Epidermal melanocyte (primary cell): ENCODE results near the gene NAPEPLD.
"Not testable (repeated sequence)": the region's sequence is repeated elsewhere in the genome, so short reads cannot be mapped to it uniquely, and the experiment has no call there.

ENCODE experiments used
- DNase-seq: peaks from one replicate; pipeline ENCODE4 v3.0.0; 2011; ENCODE audit warnings: low spot score; ENCODE audit not compliant: insufficient read length

The NAPEPLD gene

DNA sequence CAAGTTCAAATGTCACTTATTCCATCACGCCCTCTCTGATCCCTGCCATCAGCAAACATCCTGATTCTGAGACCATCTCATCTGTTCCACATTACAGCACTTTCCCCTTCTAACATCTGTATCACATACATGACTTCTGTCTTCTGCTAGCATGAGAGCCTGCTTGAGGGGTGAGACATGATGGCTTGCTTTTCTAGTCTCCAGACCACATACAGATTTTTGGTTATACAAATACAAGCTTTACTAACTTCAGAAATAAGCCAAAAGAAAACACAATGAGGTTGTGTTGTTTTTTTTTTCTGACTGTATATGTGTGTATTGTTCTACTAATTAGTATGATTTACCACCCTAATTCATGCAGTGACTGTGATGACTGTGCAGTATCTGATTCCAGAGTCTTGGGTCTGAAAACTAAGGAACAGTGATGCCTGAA is 34.3 kb downstream of the NAPEPLD start:
- DNase-seq, result no peak

DNA sequence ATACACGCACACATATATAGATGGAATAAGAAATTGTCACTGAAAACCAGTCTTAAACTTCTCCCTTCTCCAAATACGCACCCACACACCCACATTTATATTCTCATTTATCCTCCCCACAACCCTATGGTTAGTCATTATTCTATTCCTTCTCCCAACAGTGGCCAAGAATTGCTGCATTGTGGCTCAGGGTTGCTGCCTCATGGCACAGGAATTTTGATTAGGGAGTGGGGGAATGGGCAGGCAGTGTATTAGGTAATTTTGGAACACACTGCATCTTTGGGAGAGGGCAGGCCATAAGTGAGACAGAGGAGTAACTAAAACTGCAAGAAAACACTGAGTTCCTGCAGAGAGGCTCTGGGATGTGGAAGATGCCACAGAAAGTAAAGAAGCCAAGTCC is 35.7 kb downstream of the NAPEPLD start:
- no peak for DNase-seq

DNA sequence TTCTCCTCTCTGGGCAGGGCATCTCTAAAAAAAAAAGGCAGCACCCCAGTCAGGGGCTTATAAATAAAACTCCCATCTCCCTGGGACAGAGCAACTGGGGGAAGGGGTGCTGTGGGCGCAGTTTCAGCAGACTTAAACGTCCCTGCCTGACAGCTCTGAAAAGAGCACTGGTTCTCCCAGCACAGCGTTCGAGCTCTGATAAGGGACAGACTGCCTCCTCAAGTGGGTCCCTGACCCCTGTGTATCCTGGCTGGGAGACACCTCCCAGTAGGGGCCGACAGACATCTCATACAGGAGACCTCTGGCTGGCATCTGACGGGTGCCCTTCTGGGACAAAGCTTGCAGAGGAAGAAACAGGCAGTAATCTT is 42.2 kb downstream of the NAPEPLD start:
- not testable (repeated sequence) for DNase-seq

DNA sequence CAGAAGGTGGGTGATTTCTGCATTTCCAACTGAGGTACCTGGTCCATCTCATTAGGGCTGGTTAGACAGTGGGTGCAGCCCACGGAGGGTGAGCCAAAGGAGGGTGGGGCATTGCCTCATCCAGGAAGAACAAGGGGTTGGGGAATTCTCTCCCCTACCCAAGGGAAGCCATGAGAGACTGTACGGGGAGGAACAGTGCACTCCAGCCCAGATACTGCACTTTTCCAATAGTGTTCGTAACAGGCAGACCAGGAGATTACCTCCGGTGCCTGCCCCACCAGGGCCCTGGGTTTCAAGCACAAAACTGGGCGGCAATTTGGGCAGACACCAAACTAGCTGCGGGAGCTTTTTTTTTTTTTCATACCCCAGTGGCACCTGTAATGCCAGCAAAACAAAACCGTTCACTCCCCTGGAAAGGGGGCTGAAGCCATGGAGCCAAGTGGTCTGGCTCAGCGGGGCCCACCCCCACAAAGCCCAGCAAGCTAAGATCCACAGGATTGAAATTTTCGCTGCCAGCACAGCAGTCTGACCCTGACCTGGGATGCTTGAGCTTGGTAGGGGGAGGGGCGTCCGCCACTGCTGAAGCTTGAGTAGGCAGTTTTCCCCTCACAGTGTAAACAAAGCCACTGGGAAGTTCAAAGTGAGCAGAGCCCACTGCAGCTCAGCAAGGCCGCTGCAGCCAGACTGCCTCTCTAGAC is 42.7 kb downstream of the NAPEPLD start:
- DNase-seq, result no peak

DNA sequence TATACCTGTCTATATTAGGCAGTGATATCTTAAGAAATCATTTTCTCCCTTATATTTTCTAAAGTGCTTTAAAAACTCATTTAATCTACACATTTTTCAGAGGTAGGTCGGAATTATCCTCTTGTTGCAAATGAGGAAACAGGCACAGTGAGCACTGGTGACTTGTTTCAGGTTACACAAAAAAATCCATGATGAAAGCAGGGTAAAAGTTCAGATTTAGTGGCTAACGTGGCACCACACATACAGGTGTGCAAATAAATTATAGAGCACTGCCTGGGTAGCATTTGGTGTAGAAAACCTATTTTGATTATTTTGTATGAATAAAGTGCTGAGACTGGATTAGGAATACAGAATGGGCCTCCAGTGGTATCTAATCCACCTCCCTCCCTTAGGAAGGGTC is 47.4 kb downstream of the NAPEPLD start:
- DNase-seq, result no peak

DNA sequence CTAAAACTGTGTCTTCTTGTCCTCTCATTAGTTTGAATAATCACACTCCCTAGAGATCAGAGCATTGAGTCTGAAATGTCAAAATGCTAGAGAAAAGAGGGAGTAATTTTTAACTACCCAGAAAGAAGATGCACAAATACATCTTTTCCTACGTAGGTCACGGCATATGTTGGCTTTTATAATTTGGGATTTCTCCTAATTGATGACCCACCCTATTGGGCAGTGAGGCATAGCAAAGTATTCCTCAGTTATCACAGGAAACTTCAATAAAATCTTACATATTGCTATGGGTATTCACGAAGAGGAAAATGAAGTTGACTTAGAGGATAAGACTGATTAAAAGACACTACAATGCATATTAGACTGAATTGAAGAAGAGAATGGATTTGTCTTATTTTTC is 48.6 kb downstream of the NAPEPLD start:
- no peak for DNase-seq

DNA sequence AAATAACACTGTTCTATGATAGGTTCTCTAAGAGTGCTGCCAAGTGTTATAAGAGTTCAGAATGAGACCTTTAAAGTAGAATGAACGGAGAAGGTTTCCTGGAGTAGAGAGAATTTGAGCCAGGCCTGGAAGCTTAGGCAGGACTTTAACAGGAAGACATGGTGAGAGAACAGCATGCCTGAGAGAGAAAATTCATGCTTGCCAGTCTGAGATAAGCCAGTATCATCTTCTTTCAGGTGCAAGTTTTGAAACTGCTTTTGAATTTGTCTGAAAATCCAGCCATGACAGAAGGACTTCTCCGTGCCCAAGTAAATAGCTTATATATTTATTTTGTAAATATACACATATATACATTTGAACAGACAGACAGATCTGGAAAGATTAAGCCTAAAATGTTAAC is 51.9 kb downstream of the NAPEPLD start:
- DNase-seq, result no peak

DNA sequence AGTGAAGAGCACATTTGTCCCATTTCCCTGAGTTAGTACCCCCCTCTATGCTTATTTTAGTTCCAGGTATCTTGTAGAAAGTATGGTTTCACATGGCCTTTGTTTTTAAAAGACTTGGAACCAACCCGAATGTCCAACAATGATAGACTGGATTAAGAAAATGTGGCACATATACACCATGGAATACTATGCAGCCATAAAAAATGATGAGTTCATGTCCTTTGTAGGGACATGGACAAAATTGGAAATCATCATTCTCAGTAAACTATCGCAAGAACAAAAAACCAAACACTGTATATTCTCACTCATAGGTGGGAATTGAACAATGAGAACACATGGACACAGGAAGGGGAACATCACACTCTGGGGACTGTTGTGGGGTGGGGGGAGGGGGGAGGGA is 53.3 kb downstream of the NAPEPLD start:
- DNase-seq, result not testable (repeated sequence)

DNA sequence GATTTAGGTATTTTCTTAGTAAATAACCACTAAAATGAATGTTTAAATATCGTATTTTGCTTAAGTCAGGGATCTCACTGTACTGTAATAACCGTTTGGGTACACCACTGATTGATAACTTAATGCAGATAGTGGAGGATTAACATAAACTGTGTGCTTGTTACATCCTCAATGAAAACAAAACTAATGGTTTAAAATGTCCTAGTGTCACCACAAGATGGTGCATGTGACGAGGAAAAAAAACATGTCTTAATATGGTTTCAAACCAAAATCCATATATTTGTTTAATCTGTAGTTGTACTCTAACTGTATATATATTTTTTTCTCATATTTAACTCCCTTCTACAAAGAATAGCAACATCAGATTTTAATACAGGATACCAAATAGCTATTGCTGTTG is 54.8 kb downstream of the NAPEPLD start:
- no peak for DNase-seq

DNA sequence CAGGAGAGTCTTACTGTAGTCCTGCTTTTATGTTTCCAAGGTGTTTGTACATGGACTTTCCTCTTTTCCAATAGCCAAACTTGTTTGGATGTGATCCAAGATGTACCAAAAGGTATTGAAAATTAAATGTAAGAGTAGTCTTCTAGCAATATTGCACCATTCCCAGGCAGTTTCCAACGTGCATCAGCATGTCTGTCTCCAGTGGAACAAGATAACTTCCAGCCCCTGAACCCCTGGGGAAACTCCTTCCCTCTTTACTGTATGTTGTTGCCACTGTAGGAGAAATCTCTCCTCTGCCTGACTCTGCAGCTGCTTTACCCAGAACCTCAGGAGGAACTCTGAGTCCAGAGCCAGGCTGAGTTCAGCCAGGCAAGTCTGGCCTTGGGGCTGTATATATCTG is 55.5 kb downstream of the NAPEPLD start:
- no peak for DNase-seq

DNA sequence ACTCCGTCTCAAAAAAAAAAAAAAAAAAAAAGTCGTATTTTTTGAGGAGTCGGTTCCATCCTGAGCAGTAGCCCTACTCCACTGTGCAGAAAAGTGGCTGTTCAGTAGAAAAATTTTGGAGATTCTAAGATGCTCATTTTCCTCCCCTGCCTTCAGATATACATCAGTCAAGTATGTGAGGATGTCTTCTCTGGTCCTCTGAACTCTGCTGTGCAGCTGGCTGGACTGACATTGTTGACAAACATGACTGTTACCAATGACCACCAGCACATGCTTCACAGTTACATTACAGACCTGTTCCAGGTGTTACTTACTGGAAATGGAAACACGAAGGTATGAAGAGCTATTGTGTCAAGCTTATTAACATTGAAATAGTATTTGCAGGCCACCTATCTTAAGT is 56.6 kb downstream of the NAPEPLD start:
- not testable (repeated sequence) for DNase-seq

DNA sequence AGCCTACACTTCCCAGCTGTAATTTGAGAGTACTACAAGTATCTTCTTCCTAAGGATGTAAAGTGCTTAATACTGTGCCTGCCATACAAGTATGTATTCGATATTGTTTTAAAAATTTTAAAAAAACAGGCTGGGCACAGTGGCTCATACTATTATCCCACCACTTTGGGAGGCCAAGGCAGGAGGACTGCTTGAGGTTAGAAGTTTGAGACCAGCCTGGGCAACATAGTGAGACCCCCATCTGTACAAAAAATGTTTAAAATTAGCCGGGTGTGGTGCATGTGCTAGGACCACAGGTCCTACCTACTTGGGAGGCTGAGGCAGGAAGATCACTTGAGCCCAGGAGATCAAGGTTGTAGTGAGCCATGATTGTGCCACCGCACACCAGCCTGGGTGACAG is 65.7 kb downstream of the NAPEPLD start:
- DNase-seq, result no peak

DNA sequence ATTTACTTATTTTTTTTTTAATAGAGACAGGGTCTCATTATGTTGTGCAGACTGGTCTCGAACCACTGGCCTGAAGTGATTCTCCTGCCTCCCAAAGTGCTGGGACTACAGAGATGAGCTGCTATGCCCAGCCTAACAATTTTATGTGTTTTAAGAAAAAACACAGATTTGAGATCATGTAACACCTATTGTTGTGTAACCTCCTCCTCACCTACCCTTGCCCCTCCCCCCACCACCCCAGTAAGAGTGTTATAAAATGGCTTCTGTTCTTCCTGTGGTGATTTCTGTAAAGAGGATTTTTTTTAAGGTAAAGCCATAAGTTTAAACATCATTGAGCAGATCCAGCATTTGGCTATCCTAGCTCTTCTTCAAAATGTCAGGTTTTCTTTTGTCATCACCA is 66.4 kb downstream of the NAPEPLD start:
- DNase-seq, result no peak

DNA sequence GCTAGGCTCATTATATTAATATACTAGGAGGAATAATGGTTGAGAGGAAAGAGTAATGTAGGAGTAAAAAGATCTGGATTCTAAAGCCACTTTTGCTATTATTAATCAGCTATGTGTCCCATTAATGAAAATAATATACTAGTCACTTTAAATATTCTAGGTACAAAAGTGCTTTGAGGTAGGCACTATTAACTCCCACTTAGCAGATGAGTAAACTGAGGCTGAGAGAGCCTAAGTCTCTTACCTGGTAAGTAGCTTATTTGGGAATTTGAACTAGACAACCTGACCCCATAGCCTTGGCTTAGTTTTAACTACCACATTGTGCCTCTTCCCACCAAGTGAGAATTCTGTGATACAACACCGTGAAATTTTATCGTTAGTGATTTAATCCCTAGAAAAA is 68.0 kb downstream of the NAPEPLD start:
- no peak for DNase-seq

DNA sequence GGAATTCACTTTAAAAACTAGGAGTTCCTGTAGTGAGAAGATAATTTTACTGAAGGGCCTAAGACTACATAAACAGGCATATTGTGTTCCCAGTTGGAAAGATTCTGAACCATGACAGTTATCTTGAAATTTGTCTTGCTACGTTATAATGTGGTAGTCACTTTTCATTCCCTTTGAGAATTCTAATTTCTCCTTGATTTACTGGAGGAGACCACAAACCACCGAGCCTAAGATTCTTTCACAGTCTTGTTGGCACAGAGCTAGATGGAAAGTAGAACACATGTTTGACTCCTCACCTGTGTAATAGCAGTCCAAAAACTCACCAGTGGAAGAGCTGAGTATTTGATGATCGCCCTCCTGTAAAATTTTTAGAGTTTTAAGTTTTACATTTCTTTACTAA is 69.1 kb downstream of the NAPEPLD start:
- DNase-seq, result no peak

DNA sequence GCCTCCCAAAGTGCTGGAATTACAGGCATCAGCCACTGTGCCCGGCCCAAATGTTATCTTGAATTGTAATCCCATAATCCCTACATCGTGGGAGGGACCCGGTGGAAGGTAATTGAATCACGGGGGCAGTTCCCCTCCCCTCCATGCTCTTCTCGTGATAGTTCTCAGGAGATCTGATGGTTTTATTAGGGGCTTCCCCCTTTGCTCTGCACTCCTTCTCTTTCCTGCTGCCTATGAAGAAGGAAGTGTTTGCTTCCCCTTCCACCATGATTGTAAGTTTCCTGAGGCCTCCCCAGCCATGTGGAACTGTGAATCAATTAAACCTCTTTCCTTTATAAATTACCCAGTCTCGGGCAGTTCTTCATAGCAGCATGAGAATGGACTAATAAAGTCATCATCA is 70.7 kb downstream of the NAPEPLD start:
- DNase-seq, result not testable (repeated sequence)

DNA sequence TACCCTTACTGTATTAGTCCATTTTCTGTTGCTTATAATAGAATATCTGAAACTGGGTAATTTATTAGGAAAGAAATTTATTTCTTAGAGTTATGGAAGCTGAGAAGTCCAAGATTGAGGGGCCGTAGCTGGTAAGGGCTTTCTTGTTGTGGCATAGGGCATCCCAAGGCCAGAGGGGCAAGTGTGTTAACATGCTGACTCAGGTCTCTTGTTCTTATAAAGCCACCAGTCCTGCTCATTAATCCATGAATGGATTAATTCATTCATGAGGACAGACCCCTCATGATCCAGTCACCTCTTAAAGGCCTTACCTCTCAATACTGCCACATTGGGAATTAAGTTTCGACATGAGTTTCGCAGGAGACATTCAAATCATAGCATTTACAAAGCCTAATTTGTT is 71.6 kb downstream of the NAPEPLD start:
- no peak for DNase-seq

DNA sequence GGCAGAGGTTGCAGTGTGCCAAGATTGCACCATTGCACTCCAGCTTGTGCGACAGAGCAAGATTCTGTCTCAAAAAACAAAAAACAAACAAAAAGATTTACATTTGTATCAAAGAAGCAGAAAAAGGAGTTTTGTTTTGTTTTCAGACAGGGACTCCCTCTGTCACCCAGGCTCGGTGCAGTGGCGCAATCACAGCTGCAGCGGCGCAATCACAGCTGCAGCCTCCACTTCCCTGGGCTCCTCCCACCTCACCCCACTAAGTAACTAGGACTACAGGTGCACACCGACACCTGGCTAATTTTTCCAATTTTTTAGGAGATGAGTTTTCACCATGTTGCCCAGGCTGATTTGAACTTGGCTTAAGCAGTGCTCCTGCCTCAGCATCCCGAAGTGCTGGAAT is 72.1 kb downstream of the NAPEPLD start:
- DNase-seq, result no peak

DNA sequence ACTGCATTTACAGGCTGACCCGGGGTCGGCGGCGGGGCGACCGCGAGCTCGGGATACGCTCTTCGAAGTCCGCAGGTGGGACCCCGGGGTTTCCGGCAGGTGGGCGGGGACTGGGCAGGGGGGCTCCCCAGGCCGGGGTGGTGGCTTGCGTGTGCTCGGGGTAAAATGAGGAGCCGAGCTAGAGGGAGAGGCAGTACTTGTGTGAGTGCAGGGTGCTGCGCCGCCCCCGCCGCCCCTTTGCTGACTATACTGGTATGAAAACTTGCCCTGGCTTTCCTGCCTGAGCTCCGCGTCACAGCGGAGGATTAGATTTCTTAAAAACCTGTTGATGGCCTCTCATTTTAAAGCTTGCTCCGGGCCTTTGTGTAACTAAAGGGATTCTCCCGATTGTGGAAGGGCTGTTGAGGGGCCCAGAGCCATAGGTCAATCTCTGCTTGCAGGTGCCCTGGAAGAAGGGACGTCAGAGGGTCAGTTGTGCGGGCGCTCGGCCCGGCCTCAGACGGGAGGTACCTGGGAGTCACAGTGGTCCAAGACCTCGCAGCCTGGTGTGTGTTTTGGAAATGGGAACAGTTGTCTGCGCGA is 73.5 kb downstream of the NAPEPLD start:
- peak; percentile 23 for DNase-seq

DNA sequence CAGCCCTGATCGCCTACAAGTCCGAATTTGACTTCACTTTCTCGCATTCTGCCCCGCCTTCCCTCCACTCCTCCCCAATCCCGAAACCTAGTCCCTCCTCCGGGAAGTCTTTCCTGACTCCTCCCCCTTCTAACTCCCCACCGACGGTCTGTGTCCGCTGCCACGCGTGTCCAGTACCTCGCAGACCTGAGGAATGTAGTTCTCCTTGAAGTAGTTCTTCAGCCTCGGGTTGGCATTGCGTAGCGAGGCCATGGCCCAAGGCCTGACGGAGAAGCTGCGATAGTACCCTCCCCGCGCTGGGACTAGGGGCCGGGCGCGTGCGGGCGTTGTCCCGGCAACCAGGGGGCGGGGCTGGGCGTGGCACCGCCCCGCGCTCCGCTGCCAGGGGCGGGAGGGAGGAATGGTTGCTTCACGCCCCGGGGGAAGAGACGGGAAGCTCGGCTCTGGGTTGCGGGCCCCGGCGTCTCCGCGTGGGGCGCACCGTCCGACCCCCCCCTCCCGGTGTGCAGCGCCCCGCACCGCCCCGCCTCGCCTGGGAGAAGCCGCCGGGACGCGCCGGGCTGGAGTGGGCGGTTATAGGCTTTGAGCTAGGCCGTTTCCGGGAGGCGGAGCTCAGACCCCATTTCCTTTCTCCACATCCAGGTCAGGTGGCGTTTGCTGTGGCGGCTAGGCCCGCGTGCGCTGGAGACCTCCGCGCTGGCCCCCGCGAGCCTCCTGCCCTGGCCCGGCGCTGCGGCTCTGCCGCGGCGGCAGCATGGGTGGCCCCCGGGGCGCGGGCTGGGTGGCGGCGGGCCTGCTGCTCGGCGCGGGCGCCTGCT is 74.2 kb downstream of the NAPEPLD start, which contains the start of the genes ARMC10 and FBXL13:
Gene ARMC10, plus strand, starts transcription at position 622 of the 818 bp plus-strand sequence. Its CDS starts 133 bp downstream, at position 755.
Gene FBXL13, minus strand, starts transcription at position 278 of the 818 bp plus-strand sequence.
- peak; percentile 79 for DNase-seq

DNA sequence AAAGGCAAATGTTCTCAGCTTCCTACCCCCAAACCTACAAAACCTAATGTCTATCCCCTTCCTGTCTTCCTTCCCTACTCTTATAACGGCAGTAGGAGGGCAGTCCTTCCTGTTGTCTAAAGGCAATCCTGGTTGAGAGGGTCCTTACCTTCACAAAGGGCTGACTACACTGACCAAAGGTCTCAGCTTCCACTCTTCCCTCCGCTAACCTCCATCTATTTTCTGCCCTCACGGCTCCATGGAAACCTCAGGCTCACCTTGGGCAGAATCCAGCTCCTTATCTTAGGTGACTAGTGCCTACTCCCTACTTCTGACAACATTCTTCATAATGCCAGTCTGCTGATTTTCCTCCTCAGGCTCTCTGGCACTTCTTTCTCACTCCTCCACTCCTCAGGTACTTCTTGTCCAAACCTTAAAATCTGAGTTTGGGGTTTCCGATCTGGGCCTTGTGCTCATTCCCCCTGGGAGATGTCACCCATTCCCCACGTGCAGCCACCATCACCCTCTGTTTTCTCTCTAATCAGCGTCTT is 74.8 kb downstream of the NAPEPLD start:
- no peak for DNase-seq

DNA sequence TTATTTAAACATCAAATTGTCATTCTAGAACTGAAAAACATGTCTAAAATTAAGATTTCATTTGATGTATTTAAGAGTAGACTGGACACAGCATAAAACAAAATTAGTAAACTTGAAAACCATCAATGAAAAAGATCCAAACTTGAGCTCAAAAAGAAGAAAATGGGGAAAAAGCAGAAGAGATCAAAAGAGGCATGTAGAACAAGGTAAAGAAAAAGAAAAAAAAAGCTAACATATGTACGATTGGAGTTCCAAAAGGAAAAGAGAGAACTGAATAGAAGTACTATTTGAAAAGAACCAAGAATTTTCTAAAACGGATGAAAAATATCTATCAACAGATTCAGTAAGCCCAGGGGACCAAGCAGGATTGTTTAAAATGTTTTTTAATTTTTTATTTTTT is 77.9 kb downstream of the NAPEPLD start:
- no peak for DNase-seq
